GM12872 (cell line): ENCODE data around the gene TSPAN6.

Experiments used
- CTCF ChIP-seq: IDR thresholded peaks from 3 replicates; pipeline ENCODE4 v1.5.1; 2011; ENCODE audit warnings: low read depth, mild to moderate bottlenecking, low read length, moderate library complexity; ENCODE audit not compliant: insufficient read depth

TSPAN6 gene

GRCh38 chrX:100599456-100599855 lies 37.1 kb downstream of the TSPAN6 start:
- TF ChIP-seq CTCF: no peak

GRCh38 chrX:100596601-100597000 lies 40.0 kb downstream of the TSPAN6 start:
- TF ChIP-seq CTCF: no peak

- no peak for TF ChIP-seq CTCF
Measured at GRCh38 chrX:100593581-100593980, 43.0 kb downstream of the TSPAN6 start.

GRCh38 chrX:100593126-100593525 lies 43.5 kb downstream of the TSPAN6 start:
- TF ChIP-seq CTCF: no peak

- no peak for TF ChIP-seq CTCF
Measured at GRCh38 chrX:100591256-100592051, 45.2 kb downstream of the TSPAN6 start.

GRCh38 chrX:100587861-100588260 lies 48.7 kb downstream of the TSPAN6 start:
- TF ChIP-seq CTCF: no peak

- no peak for TF ChIP-seq CTCF
Measured at GRCh38 chrX:100586747-100587146, 49.9 kb downstream of the TSPAN6 start.
